Calu3 (cell line): Measurements from ENCODE around the gene ZNF559. TPM values are rescaled to one million over a fixed set of nuclear protein-coding genes. Genes with fewer than 3 reads are reported as not detected.
A peak's percentile ranks its signal among the peaks of the same experiment; 100 is the strongest.

Experiments used
- BruUV-seq: library from RNA; stranded (reverse); fragments of 400-500 nt; replicated peaks from 2 replicates; lab custom pipeline; 2021; lab: Mats Ljungman, UMichigan
- CTCF ChIA-PET: fragments of 300-600 bp; sonication (Branson Sonifier 250); formaldehyde crosslinking; loops from one replicate; lab custom pipeline; 2022; ENCODE audit warnings: antibody characterized with exemption; lab: Charles Lee
- DNase-seq: peaks from one replicate; pipeline ENCODE4 v3.0.0; 2022
- H3K27ac Mint-ChIP-seq: one replicate; pipeline ENCODE4 v1.8.0; 2022; ENCODE audit warnings: mixed read lengths; ENCODE audit not compliant: unreplicated experiment
- H3K27me3 Mint-ChIP-seq: one replicate; pipeline ENCODE4 v1.8.0; 2022; ENCODE audit warnings: mixed read lengths; ENCODE audit not compliant: unreplicated experiment
- H3K36me3 Mint-ChIP-seq: one replicate; pipeline ENCODE4 v1.8.0; 2022; ENCODE audit warnings: mild to moderate bottlenecking, moderate library complexity, mixed read lengths; ENCODE audit not compliant: insufficient read depth, unreplicated experiment
- H3K4me1 Mint-ChIP-seq: one replicate; pipeline ENCODE4 v1.8.0; 2022; ENCODE audit warnings: mild to moderate bottlenecking, low read depth, mixed read lengths; ENCODE audit not compliant: unreplicated experiment
- H3K4me3 Mint-ChIP-seq: one replicate; pipeline ENCODE4 v1.8.0; 2022; ENCODE audit warnings: mild to moderate bottlenecking, low read depth, moderate library complexity, mixed read lengths; ENCODE audit not compliant: unreplicated experiment
- H3K9me3 Mint-ChIP-seq: one replicate; pipeline ENCODE4 v1.8.0; 2022; ENCODE audit warnings: low read depth, mixed read lengths; ENCODE audit not compliant: unreplicated experiment
- intact Hi-C: fragments of 100-400 bp; cut with micrococcal nuclease; formaldehyde crosslinking; loops from one replicate; pipeline ENCODE4 v1.10.0; 2022; ENCODE audit not compliant: unreplicated experiment
- total RNA-seq: library from RNA; stranded (reverse); gene quantifications from 2 replicates; pipeline ENCODE4 v1.2.3, GENCODE V29; 2022
- TF ChIP-seq, protein P1 (sequence below): fragments of 200-600 bp; IDR thresholded peaks from one replicate; pipeline ENCODE4 v1.8.0; 2022; ENCODE audit warnings: antibody characterized with exemption; ENCODE audit not compliant: unreplicated experiment

ZNF559 gene
- total RNA-seq, 1 experiment from 2014 or later = 7.5 TPM

DNA sequence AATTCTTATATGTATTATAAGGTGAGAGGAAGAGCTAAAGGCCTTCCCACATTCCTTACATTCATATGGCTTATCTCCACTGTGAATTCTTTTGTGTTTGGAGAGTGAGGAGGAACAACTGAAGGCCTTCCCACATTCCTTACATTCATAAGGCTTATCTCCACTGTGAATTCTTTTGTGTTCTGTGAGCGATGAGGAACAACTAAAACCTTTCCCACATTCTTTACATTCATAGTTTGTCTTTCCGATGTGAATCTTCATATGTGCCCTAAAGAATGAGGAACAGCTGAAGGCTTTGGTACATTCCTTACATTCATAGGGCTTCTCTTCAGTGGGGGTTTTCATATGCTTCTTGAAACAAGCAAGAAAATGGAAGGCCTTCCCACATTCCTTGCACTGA is 27.6 kb upstream of the ZNF559 start:
- DNase-seq = no peak
- Mint-ChIP-seq H3K27me3 (no peaks in the 10 kb centered on the region), H3K4me3 (no peak overlapping the region), H3K27ac (no peak overlapping the region), H3K9me3 (peaks cover 5% of the 10 kb centered on the region), H3K36me3 (peaks cover 8% of the 10 kb centered on the region), H3K4me1 (no peaks in the 10 kb centered on the region)
- CTCF ChIA-PET = no interaction called here
- intact Hi-C loops = no loop called here
- TF ChIP-seq, protein P1, sequence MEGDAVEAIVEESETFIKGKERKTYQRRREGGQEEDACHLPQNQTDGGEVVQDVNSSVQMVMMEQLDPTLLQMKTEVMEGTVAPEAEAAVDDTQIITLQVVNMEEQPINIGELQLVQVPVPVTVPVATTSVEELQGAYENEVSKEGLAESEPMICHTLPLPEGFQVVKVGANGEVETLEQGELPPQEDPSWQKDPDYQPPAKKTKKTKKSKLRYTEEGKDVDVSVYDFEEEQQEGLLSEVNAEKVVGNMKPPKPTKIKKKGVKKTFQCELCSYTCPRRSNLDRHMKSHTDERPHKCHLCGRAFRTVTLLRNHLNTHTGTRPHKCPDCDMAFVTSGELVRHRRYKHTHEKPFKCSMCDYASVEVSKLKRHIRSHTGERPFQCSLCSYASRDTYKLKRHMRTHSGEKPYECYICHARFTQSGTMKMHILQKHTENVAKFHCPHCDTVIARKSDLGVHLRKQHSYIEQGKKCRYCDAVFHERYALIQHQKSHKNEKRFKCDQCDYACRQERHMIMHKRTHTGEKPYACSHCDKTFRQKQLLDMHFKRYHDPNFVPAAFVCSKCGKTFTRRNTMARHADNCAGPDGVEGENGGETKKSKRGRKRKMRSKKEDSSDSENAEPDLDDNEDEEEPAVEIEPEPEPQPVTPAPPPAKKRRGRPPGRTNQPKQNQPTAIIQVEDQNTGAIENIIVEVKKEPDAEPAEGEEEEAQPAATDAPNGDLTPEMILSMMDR = no peak
- BruUV-seq = no TSS peak

DNA sequence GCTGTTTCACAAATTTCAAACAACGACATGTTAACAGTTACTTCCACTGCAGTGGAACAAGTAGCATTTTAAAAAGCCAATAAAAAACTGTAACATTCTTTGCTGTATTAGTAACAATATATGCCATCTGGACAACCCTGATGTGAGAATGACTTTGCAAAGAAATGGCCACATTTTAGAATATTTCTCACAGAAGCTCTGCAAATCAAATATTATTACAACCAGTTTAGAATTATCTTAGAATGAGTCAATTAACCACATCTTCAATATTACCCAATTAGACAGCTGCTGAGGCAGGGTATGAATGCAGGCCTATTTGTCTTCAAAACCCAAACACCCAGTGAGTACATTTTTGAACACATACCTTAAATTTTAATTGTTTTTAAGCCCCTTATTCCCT is 17.5 kb upstream of the ZNF559 start:
- Mint-ChIP-seq H3K36me3 (peaks cover 23% of the 10 kb centered on the region), H3K4me3 (no peak overlapping the region), H3K4me1 (no peaks in the 10 kb centered on the region), H3K27ac (no peak overlapping the region), H3K27me3 (no peaks in the 10 kb centered on the region), H3K9me3 (peaks cover 8% of the 10 kb centered on the region)
- TF ChIP-seq, protein P1 = no peak
- no peak for DNase-seq
- intact Hi-C loops = no loop called here
- CTCF ChIA-PET = no interaction called here
- BruUV-seq = no TSS peak

DNA sequence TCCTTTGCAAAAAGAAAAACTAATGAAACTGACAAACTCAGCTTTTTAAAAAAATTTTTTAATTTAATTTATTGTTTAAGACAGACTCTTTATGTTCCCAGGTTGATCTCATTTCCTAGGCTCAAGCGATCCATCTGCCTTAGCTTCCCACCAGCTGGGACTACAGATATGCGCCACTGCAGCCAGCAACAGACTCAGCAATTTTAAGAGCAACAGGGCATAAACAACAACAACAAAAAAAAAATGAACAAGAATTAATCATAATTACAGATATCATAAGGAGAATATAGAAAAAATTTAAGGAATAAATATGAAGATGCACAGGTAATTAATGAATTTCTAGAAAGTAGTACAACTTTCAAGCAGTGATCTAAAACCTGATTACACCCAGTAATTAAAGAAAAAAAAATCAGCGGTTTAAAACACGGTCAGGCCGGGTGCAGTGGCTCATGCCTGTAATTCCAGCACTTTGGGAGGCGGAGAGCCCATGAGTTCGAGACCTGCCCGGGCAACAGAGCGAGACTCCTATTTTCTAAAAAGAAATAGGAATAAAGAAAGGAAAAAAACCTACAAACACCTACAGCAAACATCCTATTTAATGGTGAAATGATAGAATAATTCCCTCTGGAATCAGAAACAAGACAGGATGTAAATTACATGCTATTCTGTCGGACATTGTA is 15.7 kb upstream of the ZNF559 start:
- CTCF ChIA-PET = no interaction called here
- TF ChIP-seq, protein P1 = no peak
- no peaks in the 10 kb centered on the region for H3K4me1 Mint-ChIP-seq
- BruUV-seq = no TSS peak
- H3K27me3 Mint-ChIP-seq = no peaks in the 10 kb centered on the region
- intact Hi-C loops = no loop called here
- H3K36me3 Mint-ChIP-seq = peaks cover 18% of the 10 kb centered on the region
- H3K27ac Mint-ChIP-seq = no peak overlapping the region
- H3K4me3 Mint-ChIP-seq = peak overlapping the region; percentile 79
- DNase-seq = no peak
- H3K9me3 Mint-ChIP-seq = peaks cover 6% of the 10 kb centered on the region

DNA sequence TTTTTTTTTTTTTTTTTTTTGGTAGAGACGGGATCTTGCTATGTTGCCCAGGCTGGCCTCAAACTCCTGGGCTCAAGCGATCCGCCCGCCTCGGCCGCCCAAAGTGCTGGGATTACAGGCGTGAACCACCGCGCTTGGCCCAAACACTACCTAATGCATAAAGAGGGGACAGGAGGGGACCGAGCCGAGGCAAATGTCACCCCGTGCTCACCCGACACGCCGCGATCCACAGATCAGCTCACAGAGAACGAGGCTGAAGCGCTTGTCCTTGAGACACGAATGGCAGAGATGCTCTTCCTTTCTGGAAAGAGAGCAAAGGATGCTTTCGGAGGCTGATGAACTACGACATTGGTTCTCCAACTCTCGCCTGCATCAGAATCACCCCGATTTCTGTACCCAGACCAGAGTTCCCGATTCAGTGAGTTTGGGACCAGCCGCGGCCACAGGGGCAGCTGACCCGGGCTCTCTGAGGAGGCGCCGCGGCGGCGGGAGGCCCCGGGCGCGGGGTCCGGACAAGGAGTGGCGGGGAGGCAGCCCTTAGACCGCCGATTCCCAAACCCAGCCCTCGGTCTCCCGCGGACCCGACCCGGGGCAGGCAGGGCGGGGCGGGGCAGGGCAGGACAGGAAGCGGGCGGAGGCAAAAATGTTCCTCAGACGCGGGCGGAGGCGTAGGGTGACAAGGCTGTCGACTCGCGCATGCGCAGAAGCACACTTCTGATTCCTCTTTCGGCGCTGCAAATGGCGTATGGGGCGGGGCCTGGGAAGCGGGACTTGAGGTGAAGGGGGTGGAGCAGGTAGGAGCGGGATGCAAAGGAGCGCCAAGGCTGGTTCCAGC is 14.6 kb upstream of the ZNF559 start, which contains the start of gene ZNF699:
Gene ZNF699, minus strand, starts transcription at position 700 of the 835 bp plus-strand sequence. CDS start 4,719 bp downstream, outside the sequence.
- peaks cover 13% of the 10 kb centered on the region for H3K36me3 Mint-ChIP-seq
- no peaks in the 10 kb centered on the region for H3K4me1 Mint-ChIP-seq
- H3K9me3 Mint-ChIP-seq = peaks cover 6% of the 10 kb centered on the region
- DNase-seq = peak; percentile 93
- H3K4me3 Mint-ChIP-seq = peak within 1 kb of the TSS; percentile 79
- intact Hi-C loops = no loop called here
- H3K27ac Mint-ChIP-seq = peak within 1 kb of the TSS; percentile 91
- H3K27me3 Mint-ChIP-seq = no peaks in the 10 kb centered on the region
- BruUV-seq = TSS peak; percentile 64
- TF ChIP-seq, protein P1 = no peak
- CTCF ChIA-PET = no interaction called here
